LNCaP clone FGC (cell line): ENCODE measurements around the gene SIVA1.

ENCODE experiments used
- DNase-seq: peaks from one replicate; pipeline ENCODE4 v3.0.0-alpha.2; 2011; ENCODE audit warnings: low read depth
- H3K4me3 ChIP-seq: 2 replicates; pipeline ENCODE4 v1.5.1; 2011; ENCODE audit warnings: mild to moderate bottlenecking, low read depth, low read length, control low read depth
- TF ChIP-seq, protein P1 (sequence below): IDR thresholded peaks from 2 replicates; pipeline ENCODE4 v1.5.1; 2012; ENCODE audit warnings: mild to moderate bottlenecking; ENCODE audit not compliant: control insufficient read depth, insufficient read depth; ENCODE audit errors: extremely low read depth

Gene SIVA1

DNA sequence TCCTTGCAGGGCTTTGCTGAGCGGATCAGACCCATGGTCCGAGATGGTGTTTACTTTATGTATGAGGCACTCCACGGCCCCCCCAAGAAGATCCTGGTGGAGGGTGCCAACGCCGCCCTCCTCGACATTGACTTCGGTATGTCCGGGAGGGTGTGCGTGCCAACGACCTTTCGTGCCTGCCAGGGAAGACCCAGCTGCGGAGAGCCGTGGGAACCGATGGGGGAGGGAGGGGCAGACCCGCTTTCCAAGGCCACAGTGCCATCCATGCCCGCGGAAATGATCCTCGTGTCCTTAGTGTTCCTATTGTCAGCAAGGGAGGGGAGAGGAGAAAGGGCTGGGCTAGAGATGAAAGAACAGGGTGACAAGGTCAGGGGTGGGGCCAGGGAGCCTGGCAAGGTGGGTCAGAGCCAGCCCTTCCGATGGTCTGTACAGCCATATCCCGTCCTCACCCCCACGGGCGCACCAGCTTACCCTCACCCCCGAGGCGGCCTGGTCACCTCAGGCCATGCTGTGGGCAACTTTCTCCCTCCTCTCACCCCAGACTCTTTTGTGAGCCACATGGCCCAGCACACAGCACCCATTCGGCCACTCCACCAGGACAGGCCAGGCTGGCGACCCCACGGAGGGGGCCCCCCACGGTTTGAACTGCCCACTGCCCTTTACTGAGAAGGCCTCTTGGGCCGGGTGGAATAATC lies 11.7 kb upstream of the SIVA1 start:
- TF ChIP-seq, protein P1, sequence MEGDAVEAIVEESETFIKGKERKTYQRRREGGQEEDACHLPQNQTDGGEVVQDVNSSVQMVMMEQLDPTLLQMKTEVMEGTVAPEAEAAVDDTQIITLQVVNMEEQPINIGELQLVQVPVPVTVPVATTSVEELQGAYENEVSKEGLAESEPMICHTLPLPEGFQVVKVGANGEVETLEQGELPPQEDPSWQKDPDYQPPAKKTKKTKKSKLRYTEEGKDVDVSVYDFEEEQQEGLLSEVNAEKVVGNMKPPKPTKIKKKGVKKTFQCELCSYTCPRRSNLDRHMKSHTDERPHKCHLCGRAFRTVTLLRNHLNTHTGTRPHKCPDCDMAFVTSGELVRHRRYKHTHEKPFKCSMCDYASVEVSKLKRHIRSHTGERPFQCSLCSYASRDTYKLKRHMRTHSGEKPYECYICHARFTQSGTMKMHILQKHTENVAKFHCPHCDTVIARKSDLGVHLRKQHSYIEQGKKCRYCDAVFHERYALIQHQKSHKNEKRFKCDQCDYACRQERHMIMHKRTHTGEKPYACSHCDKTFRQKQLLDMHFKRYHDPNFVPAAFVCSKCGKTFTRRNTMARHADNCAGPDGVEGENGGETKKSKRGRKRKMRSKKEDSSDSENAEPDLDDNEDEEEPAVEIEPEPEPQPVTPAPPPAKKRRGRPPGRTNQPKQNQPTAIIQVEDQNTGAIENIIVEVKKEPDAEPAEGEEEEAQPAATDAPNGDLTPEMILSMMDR, result no peak
- DNase-seq, result no peak
- no peak overlapping the region for H3K4me3 ChIP-seq

DNA sequence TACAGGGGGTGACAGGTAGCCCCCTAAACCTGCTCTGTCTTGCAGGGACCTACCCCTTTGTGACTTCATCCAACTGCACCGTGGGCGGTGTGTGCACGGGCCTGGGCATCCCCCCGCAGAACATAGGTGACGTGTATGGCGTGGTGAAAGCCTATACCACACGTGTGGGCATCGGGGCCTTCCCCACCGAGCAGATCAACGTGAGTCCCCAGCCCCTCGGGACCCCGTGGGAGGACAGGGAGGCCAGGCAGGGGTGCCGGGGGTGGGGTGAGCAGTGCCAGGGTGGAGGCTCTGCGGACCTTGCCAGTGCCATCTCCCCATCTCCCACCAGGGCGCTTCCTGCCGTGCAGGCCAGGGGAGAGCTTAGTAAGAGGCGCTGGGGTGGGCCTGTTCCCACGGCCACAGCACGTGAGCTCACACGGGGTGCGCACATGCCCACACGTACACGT lies 11.1 kb upstream of the SIVA1 start:
- DNase-seq, result no peak
- H3K4me3 ChIP-seq, result no peak overlapping the region
- TF ChIP-seq, protein P1, result no peak

DNA sequence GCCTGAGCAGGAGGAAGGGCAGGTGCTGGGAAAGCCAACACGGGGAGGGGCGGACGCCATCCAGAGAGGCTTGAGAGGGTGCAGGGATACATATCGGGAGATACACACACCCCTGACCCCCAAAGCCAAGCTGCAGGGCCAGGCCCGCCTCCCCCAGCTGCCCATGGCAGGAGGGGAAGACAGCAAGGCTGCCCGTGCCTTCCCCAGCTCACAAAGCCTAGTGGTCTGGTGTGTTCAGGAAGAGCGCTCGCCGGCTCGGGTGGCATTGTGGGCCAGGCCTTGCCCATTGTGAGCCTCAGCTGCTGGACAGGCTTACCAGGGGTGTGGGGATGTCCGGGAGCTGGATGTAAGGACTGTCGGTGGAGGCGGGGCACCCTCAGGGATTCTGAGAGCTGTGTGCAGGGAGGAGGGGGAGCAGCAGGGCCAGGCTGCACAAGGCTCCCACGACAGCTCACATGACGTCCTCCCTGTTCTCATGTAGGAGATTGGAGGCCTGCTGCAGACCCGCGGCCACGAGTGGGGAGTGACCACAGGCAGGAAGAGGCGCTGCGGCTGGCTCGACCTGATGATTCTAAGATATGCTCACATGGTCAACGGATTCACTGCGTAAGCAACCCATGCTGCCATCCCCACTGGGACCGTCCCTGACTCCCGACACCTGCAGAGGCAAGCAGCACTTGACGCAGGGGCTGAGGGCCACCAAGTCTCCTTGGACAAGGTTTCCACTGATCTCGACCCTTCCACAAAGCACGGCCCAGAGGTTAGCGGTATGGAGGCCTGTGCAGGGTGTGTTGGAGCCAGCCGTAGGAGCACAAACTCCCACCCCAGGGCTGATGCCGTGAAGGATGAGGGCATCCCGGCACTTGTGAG lies 10.1 kb upstream of the SIVA1 start:
- no peak for DNase-seq
- H3K4me3 ChIP-seq, result no peak overlapping the region
- TF ChIP-seq, protein P1, result no peak

DNA sequence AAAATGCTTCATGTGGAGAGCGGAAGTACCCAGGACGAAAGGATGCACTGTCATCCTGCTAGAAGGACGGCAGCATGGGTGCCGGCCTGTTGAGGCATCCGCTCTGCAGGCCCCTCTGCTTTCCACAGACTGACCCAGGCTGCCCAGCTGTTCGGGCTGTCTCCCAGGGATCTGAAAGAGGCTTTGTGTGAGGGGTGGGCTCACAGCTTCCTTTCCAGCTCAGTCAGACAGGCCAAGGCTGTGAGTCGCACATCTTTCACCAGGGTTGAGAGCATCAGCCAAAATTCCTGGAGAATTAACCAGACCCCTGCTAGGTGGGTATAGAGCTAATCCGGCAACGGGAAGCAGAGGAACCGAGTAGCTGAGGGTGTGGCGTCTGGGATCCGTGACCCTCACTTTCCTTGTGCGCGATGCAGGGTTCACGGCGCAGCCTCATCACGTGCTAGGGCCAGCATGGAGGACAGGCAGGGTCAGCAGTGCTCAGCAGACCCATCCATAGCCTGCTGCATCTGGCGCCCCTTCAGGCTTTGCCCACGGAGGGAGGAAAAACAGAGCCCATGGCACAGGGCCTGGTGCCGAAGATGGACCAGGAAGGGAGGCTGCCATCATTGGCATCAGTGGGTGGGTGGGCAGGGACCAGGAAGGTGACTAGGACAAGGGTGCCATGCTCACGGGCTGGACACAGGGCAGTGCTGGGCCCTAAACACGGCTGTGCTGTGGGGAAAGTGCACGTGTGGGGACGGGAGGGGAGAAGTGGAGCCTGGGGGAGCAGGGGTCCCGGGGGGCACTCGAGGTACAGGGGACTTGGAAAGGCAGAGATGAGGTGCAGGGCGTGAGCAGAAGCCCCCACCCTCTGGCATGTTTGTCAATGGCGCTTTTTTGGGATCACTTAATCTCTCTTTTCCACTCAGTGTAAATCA lies 9.2 kb upstream of the SIVA1 start:
- TF ChIP-seq, protein P1, result no peak
- DNase-seq, result no peak
- no peak overlapping the region for H3K4me3 ChIP-seq

- TF ChIP-seq, protein P1, result no peak
- H3K4me3 ChIP-seq, result no peak overlapping the region
- no peak for DNase-seq
These were observed 8.5 kb upstream of the SIVA1 start for GRCh38 chr14:104744484-104744883.

GRCh38 chr14:104745431-104745830 lies 7.5 kb upstream of the SIVA1 start:
- TF ChIP-seq, protein P1, result no peak
- H3K4me3 ChIP-seq, result no peak overlapping the region
- no peak for DNase-seq
